GM19023 (cell line): ENCODE results near the gene TIAM2.
"Not testable (repeated sequence)": the region's sequence is repeated elsewhere in the genome, so short reads cannot be mapped to it uniquely, and the experiment has no call there.

ENCODE experiments used
- ATAC-seq: cut with Tn5 transposase; IDR thresholded peaks from one replicate; pipeline ENCODE4 v1.9.1; 2021; ENCODE audit warnings: mild to moderate bottlenecking, moderate library complexity; ENCODE audit not compliant: unreplicated experiment

Gene TIAM2

GRCh38 chr6:155155787-155156447, 160.8 kb downstream of the TIAM2 start:
- ATAC-seq, result no peak

- ATAC-seq, result no peak
Measured at GRCh38 chr6:155157101-155157500, 162.0 kb downstream of the TIAM2 start.

GRCh38 chr6:155158030-155158843, 163.1 kb downstream of the TIAM2 start:
- ATAC-seq, result no peak

GRCh38 chr6:155162682-155163081, 167.6 kb downstream of the TIAM2 start:
- no peak for ATAC-seq

- no peak for ATAC-seq
Measured at GRCh38 chr6:155163601-155164000, 168.5 kb downstream of the TIAM2 start.

GRCh38 chr6:155165029-155165710, 170.1 kb downstream of the TIAM2 start:
- ATAC-seq, result no peak

- ATAC-seq, result no peak
Measured at GRCh38 chr6:155170519-155170918, 175.4 kb downstream of the TIAM2 start.

GRCh38 chr6:155171109-155171746, 176.1 kb downstream of the TIAM2 start:
- ATAC-seq, result peak; percentile 91

GRCh38 chr6:155171747-155172449, 176.8 kb downstream of the TIAM2 start:
- ATAC-seq, result peak; percentile 2

GRCh38 chr6:155173488-155173887, 178.4 kb downstream of the TIAM2 start:
- ATAC-seq, result no peak

GRCh38 chr6:155174576-155175211, 179.6 kb downstream of the TIAM2 start:
- peak; percentile 48 for ATAC-seq

- no peak for ATAC-seq
Measured at GRCh38 chr6:155177363-155177961, 182.3 kb downstream of the TIAM2 start.

- peak; percentile 65 for ATAC-seq
Measured at GRCh38 chr6:155181498-155181897, 186.4 kb downstream of the TIAM2 start.

- ATAC-seq, result no peak
Measured at GRCh38 chr6:155182103-155182502, 187.0 kb downstream of the TIAM2 start.

- ATAC-seq, result peak; percentile 34
Measured at GRCh38 chr6:155183095-155183494, 188.0 kb downstream of the TIAM2 start.

- ATAC-seq, result not testable (repeated sequence)
Measured at GRCh38 chr6:155185041-155185440, 189.9 kb downstream of the TIAM2 start.

GRCh38 chr6:155185544-155185943, 190.4 kb downstream of the TIAM2 start:
- ATAC-seq, result no peak

GRCh38 chr6:155186052-155186658, 191.0 kb downstream of the TIAM2 start:
- ATAC-seq, result peak; percentile 31

- no peak for ATAC-seq
Measured at GRCh38 chr6:155187106-155187505, 192.0 kb downstream of the TIAM2 start.
